GM12864 (cell line): ENCODE results near the gene CYTH2.
"Not testable (repeated sequence)": the region's sequence is repeated elsewhere in the genome, so short reads cannot be mapped to it uniquely, and the experiment has no call there.

ENCODE experiments used
- DNase-seq: peaks from one replicate; pipeline ENCODE4 v3.0.0-alpha.2; 2011; ENCODE audit warnings: low read depth
- H3K4me3 ChIP-seq: 2 replicates; pipeline ENCODE4 v1.5.1; 2011; ENCODE audit warnings: mild to moderate bottlenecking, low read depth, low read length, control low read depth
- CTCF ChIP-seq: IDR thresholded peaks from 2 replicates; pipeline ENCODE4 v1.5.1; 2011; ENCODE audit warnings: low read depth, mild to moderate bottlenecking, moderate library complexity, low read length, control low read depth, inconsistent platforms; ENCODE audit errors: missing control alignments

Gene CYTH2

DNA sequence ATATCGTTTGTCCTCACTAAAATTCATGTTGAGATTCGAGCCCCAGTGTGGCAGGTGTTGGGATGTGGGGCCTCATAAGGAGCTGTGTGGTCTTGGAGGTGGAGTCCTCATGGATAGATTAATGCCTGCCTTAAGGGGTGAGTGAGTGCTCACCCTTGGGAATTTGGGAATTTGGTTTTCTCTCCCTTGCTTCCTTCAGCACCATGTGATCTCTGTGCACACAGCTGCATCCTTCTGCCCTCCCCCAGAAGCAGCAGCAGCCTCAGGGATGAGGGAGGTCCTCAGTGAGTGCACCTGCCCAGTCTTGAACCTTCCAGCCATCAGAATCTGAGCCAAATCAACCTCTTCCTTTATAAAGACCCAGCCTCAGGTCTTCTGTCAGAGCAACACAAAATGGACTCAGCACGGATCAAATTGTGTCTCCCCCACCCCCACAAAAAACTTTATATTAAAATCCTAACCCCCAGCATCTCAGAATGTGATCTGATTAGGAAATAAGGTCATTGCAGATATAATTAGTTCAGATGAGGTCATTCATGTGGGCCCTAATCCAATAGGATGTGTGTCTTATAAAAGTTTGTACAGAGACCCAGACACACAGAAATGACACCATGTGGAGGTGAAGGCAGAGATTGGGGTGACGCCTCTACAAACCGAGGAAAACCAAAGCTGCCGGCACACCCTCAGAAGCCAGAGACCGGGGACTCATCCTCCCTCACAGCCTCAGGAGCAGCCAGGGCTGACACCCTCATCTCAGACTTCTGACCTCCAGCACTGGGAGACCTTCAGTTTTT, 12.9 kb downstream of the CYTH2 start:
- no peak overlapping the region for H3K4me3 ChIP-seq
- TF ChIP-seq CTCF = no peak
- no peak for DNase-seq

GRCh38 chr19:48483301-48483700, 14.1 kb downstream of the CYTH2 start:
- no peak overlapping the region for H3K4me3 ChIP-seq
- TF ChIP-seq CTCF = no peak
- no peak for DNase-seq

DNA sequence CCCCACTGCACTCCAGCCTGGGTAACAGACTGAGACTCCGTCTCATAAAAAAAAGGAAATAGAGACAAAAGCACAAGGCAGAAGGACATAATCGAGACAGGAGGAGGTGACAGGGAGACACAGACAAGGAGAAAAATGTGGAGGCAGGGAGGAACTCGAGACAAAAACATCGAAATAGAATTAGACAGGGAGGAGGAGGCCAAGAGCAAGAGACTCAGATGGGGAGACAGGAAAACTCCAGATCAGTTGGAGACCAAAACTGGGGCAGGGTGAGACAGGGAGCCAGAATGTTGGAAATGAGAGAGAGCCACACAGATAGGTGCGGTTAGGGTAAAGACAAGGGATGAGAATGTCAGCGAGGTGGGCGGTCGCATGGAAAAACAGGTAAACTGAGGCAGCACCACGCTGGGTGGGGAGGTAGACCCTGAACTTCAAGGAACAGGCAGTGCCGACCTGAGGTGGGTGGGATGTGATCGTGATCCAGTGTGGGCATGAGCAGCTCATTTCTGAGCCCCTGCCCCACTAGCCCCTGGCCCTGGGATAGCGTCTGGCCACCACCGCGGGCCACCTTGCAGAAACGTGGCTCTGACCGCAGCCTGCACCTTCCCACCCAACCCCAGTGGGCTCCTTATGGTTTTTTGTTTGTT, 15.2 kb downstream of the CYTH2 start:
- no peak overlapping the region for H3K4me3 ChIP-seq
- TF ChIP-seq CTCF = no peak
- DNase-seq = no peak

DNA sequence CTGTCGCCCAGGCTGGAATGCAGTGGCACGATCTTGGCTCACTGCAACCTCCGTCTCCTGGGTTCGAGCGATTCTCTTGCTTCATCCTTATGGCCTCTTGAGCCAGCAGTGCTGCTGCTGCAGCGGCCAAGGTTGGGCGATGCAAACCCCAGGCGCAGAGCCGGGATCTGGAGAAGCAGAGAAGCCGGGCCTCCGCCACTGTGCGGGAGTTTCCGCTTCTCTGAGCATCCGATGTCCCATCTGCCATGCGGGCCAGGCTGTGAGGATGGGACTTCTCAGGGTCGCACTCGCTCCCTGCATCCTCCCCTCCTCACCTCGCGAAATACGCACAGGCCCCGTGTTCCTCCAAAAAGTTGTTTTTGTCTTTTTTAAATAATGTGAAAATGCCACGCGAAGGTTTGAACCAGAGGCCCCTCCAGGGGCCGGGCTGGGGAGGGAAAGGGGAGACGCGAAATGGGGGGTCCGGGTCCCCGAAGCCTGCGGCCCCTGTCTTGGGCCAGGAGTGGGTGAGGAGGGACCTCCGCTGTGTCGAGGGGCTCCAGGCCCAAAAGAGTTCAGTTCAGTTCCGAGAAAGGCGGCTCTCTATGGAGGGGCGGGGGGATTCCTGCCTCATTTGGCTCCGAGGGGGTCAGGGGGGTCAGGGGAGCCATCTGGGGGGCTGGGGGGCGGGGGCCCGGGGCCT, 15.9 kb downstream of the CYTH2 start:
- H3K4me3 ChIP-seq = no peak overlapping the region
- no peak for TF ChIP-seq CTCF
- DNase-seq = no peak

- DNase-seq, H3K4me3 ChIP-seq: not testable (repeated sequence)
Measured at GRCh38 chr19:48486706-48487105, 17.5 kb downstream of the CYTH2 start.

DNA sequence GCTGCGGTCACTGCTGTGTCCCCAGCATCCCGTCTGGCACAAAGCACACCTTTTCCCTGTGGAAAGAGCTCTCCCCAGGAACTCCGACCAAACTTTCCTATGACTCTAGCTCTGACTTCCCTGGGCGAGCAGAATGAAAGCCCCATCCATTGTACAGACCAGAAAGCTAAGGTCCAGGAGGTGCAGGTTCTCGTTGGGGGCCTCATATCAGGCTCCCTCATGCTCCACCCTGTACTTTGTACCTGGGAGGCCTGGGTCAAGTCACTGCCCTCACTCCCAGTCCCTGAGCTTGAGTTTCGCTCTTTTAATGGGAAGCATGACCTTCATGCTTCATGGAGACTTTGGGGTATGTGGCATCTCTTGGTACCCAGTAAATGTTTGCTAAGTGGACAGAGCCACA, 18.4 kb downstream of the CYTH2 start:
- no peak for TF ChIP-seq CTCF
- no peak overlapping the region for H3K4me3 ChIP-seq
- no peak for DNase-seq

DNA sequence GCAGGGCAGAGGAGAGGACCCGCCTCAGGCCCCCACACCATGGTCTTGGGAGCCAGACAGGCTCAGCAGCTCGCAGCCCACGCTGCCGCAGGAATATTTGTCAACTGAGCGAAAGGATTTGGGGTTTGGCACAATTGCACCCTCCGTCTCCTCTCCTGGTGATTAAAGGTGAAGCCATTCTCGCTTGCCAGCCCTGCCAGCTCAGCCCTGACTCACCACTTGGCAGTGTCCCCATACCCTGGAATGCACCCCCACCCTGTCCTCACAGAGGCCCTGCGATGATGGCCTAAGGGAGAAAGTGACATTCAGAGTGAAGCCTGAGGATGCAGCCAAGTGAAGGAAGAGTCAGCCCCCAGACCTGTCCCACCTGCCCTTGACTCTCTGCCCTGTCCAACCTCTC, 18.8 kb downstream of the CYTH2 start:
- no peak overlapping the region for H3K4me3 ChIP-seq
- no peak for DNase-seq

GRCh38 chr19:48488478-48488877, 19.3 kb downstream of the CYTH2 start:
- not testable (repeated sequence) for DNase-seq, H3K4me3 ChIP-seq

More for the DNA sequence above, 18.8 kb downstream of the CYTH2 start:
- TF ChIP-seq CTCF = no peak
